Measurements from ENCODE around the gene MARVELD1. TPM values are rescaled to one million over a fixed set of nuclear protein-coding genes. Genes with fewer than 3 reads are reported as not detected.

Gene MARVELD1
- total and polyA plus RNA-seq, 4 donors = 15.7 to 57.9 (median 24.1) TPM

- no peak for TF ChIP-seq CTCF (IDR thresholded peaks at IDR 0.05; ENCODE audit: control extremely low read depth, extremely low read depth)
- Histone ChIP-seq H3K9me3 (ENCODE audit: control insufficient read depth in 4 of 4, insufficient read depth in 3 of 4, low read length in 3 of 4) (no peaks in the 10 kb centered on the region), H3K36me3 (ENCODE audit: control insufficient read depth in 4 of 4, insufficient read depth in 4 of 4, low read length in 4 of 4) (peaks cover 0 to 14% (median 0%) of the 10 kb centered on the region in 4 donors), H3K9ac (ENCODE audit: insufficient read depth in 1 of 2, low read length in 2 of 2) (peak overlapping the region; percentile 14 to 43), H3K4me1 (ENCODE audit: control insufficient read depth in 5 of 5, insufficient read depth in 5 of 5, low read length in 5 of 5) (peaks cover 0 to 23% (median 8%) of the 10 kb centered on the region in 5 donors), H3K27me3 (ENCODE audit: control insufficient read depth in 3 of 3, insufficient read depth in 3 of 3, low read length in 2 of 3) (no peaks in the 10 kb centered on the region), H3K4me3 (peak overlapping the region; percentile 49), H3K27ac (ENCODE audit: low read depth in 1 of 2, low read length in 1 of 2) (peak overlapping the region; percentile 81 to 92)
- ATAC-seq (ENCODE audit: insufficient read depth, low FRiP score) = peak; percentile 31
- 3 to 4% methylated on average over 59 to 74 of the region's 74 CpGs for WGBS, 2 donors
- peak; percentile 77 to 87 (median 81) for DNase-seq
These were observed 1.1 kb downstream of the MARVELD1 start for GRCh38 chr10:97714401-97715258.

DNA sequence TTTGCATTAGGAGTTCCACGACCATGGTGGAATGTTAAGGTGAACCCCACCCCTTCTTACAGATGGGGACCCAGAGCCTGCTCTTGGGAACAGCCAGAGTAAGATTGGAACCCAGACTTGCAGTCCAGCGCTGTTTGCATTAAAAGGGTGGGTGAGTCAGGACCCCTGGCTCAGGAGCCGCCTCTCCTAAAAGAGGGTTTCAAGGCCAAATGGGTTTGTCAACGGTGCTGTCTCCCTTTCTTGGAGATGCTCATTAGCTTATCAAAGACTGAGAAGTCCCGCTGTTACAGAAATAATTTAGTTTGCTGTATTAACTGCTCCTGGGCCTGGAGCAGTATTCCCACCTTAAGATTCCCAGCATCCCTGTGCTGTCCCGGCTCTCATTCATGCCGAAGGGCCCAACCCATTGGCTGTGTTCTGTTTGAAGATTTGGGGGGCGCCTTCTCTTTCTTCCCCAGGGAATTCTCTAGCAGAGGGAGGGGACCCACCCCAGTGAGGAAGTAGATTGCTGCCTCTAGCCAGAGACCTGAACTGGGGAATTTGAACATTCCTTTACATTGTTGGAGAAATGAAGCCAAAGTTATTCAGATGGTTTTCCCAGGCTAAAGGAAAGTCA, 1.8 kb downstream of the MARVELD1 start:
- H3K27ac ChIP-seq (ENCODE audit: low read depth in 1 of 2, low read length in 1 of 2) = peak overlapping the region; percentile 81 to 92
- TF ChIP-seq CTCF (IDR thresholded peaks at IDR 0.05; ENCODE audit: control extremely low read depth, extremely low read depth) = no peak
- no peaks in the 10 kb centered on the region for H3K9me3 ChIP-seq (ENCODE audit: control insufficient read depth in 4 of 4, insufficient read depth in 3 of 4, low read length in 3 of 4)
- ATAC-seq (ENCODE audit: insufficient read depth, low FRiP score) (no peak), DNase-seq (no peak)
- H3K27me3 ChIP-seq (ENCODE audit: control insufficient read depth in 3 of 3, insufficient read depth in 3 of 3, low read length in 2 of 3) = no peaks in the 10 kb centered on the region
- no peak overlapping the region for H3K4me3 ChIP-seq
- peaks cover 0 to 23% (median 8%) of the 10 kb centered on the region in 5 donors for H3K4me1 ChIP-seq (ENCODE audit: control insufficient read depth in 5 of 5, insufficient read depth in 5 of 5, low read length in 5 of 5)
- peaks cover 0 to 14% (median 0%) of the 10 kb centered on the region in 4 donors for H3K36me3 ChIP-seq (ENCODE audit: control insufficient read depth in 4 of 4, insufficient read depth in 4 of 4, low read length in 4 of 4)
- H3K9ac ChIP-seq (ENCODE audit: insufficient read depth in 1 of 2, low read length in 2 of 2) = peak overlapping the region in 1 of 2 donors; percentile 34
- 68 to 80% methylated on average over 8 of the region's 8 CpGs for WGBS, 2 donors

- ATAC-seq (ENCODE audit: insufficient read depth, low FRiP score) (no peak), DNase-seq (no peak)
- H3K4me1 ChIP-seq (ENCODE audit: control insufficient read depth in 5 of 5, insufficient read depth in 5 of 5, low read length in 5 of 5) = peaks cover 0 to 23% (median 8%) of the 10 kb centered on the region in 5 donors
These were observed 4.1 kb downstream of the MARVELD1 start for GRCh38 chr10:97717627-97718026.

More at GRCh38 chr10:97717627-97718026, 4.1 kb downstream of the MARVELD1 start:
- TF ChIP-seq CTCF (IDR thresholded peaks at IDR 0.05; ENCODE audit: control extremely low read depth, extremely low read depth) = no peak
- Histone ChIP-seq H3K4me3 (no peak overlapping the region), H3K36me3 (ENCODE audit: control insufficient read depth in 4 of 4, insufficient read depth in 4 of 4, low read length in 4 of 4) (peaks cover 0 to 14% (median 0%) of the 10 kb centered on the region in 4 donors), H3K27ac (ENCODE audit: low read depth in 1 of 2, low read length in 1 of 2) (peak overlapping the region in 1 of 2 donors; percentile 83), H3K9me3 (ENCODE audit: control insufficient read depth in 4 of 4, insufficient read depth in 3 of 4, low read length in 3 of 4) (no peaks in the 10 kb centered on the region), H3K27me3 (ENCODE audit: control insufficient read depth in 3 of 3, insufficient read depth in 3 of 3, low read length in 2 of 3) (no peaks in the 10 kb centered on the region), H3K9ac (ENCODE audit: insufficient read depth in 1 of 2, low read length in 2 of 2) (no peak overlapping the region)
- 92 to 98% methylated on average over 7 of the region's 7 CpGs for WGBS, 2 donors
